Myocyte (in vitro differentiated cells): Measurements from ENCODE around the gene ECE2. TPM values are rescaled to one million over a fixed set of nuclear protein-coding genes. Genes with fewer than 3 reads are reported as not detected.
A peak's percentile ranks its signal among the peaks of the same experiment; 100 is the strongest.
"Not testable (repeated sequence)": the region's sequence is repeated elsewhere in the genome, so short reads cannot be mapped to it uniquely, and the experiment has no call there.

Experiments used
- DNase-seq: peaks from one replicate; pipeline ENCODE4 v3.0.0-alpha.2; 2012; ENCODE audit warnings: low read depth
- microRNA counts: library from miRNA; unstranded; fragments of <30 nt; microRNA quantifications from one replicate; lab custom pipeline; 2016
- microRNA-seq: library from miRNA; unstranded; fragments of <30 nt; microRNA quantifications from one replicate; pipeline ENCODE4, GENCODE V29; 2016
- total RNA-seq: library from RNA; depleted of rRNA; stranded (reverse); fragments of >200 nt; gene quantifications from 2 replicates; pipeline ENCODE4 v1.2.3, GENCODE V29; 2014

ECE2 gene
- total RNA-seq, 1 donor from 2014 or later = not detected

- peak; percentile 63 for DNase-seq
Measured at GRCh38 chr3:184335661-184336546, 60.1 kb downstream of the ECE2 start.

GRCh38 chr3:184336547-184337398 lies 61.0 kb downstream of the ECE2 start:
- peak; percentile 63 for DNase-seq

- no peak for DNase-seq
Measured at GRCh38 chr3:184337399-184337714, 61.5 kb downstream of the ECE2 start, which contains the start of gene FAM131A. Gene FAM131A, plus strand, starts transcription at chr3:184337600. Its CDS starts 31 bp downstream, at chr3:184337631.

- no peak for DNase-seq
Measured at GRCh38 chr3:184337981-184338380, 62.2 kb downstream of the ECE2 start.

GRCh38 chr3:184338511-184338945 lies 62.7 kb downstream of the ECE2 start:
- no peak for DNase-seq

- DNase-seq = no peak
Measured at GRCh38 chr3:184339001-184339400, 63.2 kb downstream of the ECE2 start.

GRCh38 chr3:184339451-184340135 lies 63.8 kb downstream of the ECE2 start:
- not testable (repeated sequence) for DNase-seq

GRCh38 chr3:184341925-184342324 lies 66.1 kb downstream of the ECE2 start:
- no peak for DNase-seq

MicroRNA genes within 50 kb of the gene (microRNA counts, 767-probe panel; counts per million panel counts)
- microRNA hsa-miR-1224-3p (lab: Ali Mortazavi, UCI) (not detected), microRNA hsa-miR-1224-5p (lab: Ali Mortazavi, UCI) (not detected)

Small RNAs within 50 kb of the gene (microRNA-seq; reads per million reads assigned to microRNA genes)
- gene MIR1224 = not detected

Other genes starting within 250 kb of the ECE2 start
- not detected in 2 replicates for gene HTR3D, start 244.3 kb upstream of the ECE2 start, total RNA-seq
- not detected in 2 replicates for gene HTR3C, start 223.0 kb upstream of the ECE2 start, total RNA-seq
- gene HTR3E, start 179.0 kb upstream of the ECE2 start, total RNA-seq = 3.1 and 7.1 TPM in 2 replicates
- gene EIF2B5, start 140.7 kb upstream of the ECE2 start, total RNA-seq = 53.7 and 54.3 TPM in 2 replicates
- gene DVL3, start 120.6 kb upstream of the ECE2 start, total RNA-seq = 119 and 139 TPM in 2 replicates
- 329 and 375 TPM in 2 replicates for gene AP2M1, start 101.2 kb upstream of the ECE2 start, total RNA-seq
- gene ABCF3, start 89.8 kb upstream of the ECE2 start, total RNA-seq = 50.1 and 52.8 TPM in 2 replicates
- gene VWA5B2, start 46.4 kb upstream of the ECE2 start, total RNA-seq = not detected in 2 replicates
- 55.0 and 77.6 TPM in 2 replicates for gene ALG3, start 27.1 kb upstream of the ECE2 start, total RNA-seq
- 2.8 and 3.6 TPM in 2 replicates for gene EEF1AKMT4, start 26.4 kb upstream of the ECE2 start, total RNA-seq
- gene CAMK2N2, start 14.5 kb upstream of the ECE2 start, total RNA-seq = not detected in 2 replicates
- 480 and 540 TPM in 2 replicates for gene PSMD2, start 23.2 kb downstream of the ECE2 start, total RNA-seq
- 358 and 371 TPM in 2 replicates for gene EIF4G1, start 38.6 kb downstream of the ECE2 start, total RNA-seq
- 14.2 and 15.5 TPM in 2 replicates for gene FAM131A, start 61.6 kb downstream of the ECE2 start, total RNA-seq
- gene CLCN2, start 85.6 kb downstream of the ECE2 start, total RNA-seq = 1.8 and 3.4 TPM in 2 replicates
- gene POLR2H, start 85.7 kb downstream of the ECE2 start, total RNA-seq = 77.1 and 87.4 TPM in 2 replicates
- gene THPO, start 102.2 kb downstream of the ECE2 start, total RNA-seq = 0.16 TPM in 1 of 2 replicates, not detected in the other
- 8.4 and 18.8 TPM in 2 replicates for gene CHRD, start 104.0 kb downstream of the ECE2 start, total RNA-seq